Activated T-cell treated with anti-CD3 and anti-CD28 coated beads, Interleukin-2, amount 50 U/mL, for 4 hours (primary cell): ENCODE results near the gene EPHA2. TPM values are rescaled to one million over a fixed set of nuclear protein-coding genes. Genes with fewer than 3 reads are reported as not detected.
A peak's percentile ranks its signal among the peaks of the same experiment; 100 is the strongest.
"Not testable (repeated sequence)": the region's sequence is repeated elsewhere in the genome, so short reads cannot be mapped to it uniquely, and the experiment has no call there.

Experiments
- ATAC-seq, 2 donors: fragments of 200-7000 bp; cut with Tn5 transposase; one replicate each; pipeline ENCODE4 v1.10.0; 2021
- DNase-seq: peaks from one replicate; pipeline ENCODE4 v3.0.0-alpha.2; 2020
- H3K27me3 Mint-ChIP-seq: one replicate; pipeline ENCODE4 v1.8.0; 2021; ENCODE audit warnings: low read depth, mixed read lengths
- H3K36me3 Mint-ChIP-seq: one replicate; pipeline ENCODE4 v1.8.0; 2022; ENCODE audit warnings: mixed read lengths; ENCODE audit not compliant: insufficient read depth
- H3K4me1 Mint-ChIP-seq: one replicate; pipeline ENCODE4 v1.8.0; 2021; ENCODE audit warnings: low read depth, mixed read lengths
- H3K4me3 Mint-ChIP-seq: one replicate; pipeline ENCODE4 v1.8.0; 2021; ENCODE audit warnings: mild to moderate bottlenecking, moderate library complexity, mixed read lengths
- H3K9me3 Mint-ChIP-seq: one replicate; pipeline ENCODE4 v1.8.0; 2021; ENCODE audit warnings: mixed read lengths
- total RNA-seq, 3 donors: library from RNA; stranded (reverse); gene quantifications; one replicate each; pipeline ENCODE4 v1.2.1, GENCODE V29; 2021

The EPHA2 gene
- total RNA-seq, 3 donors from 2014 or later: 0.29 to 0.35 (median 0.33) TPM

- DNase-seq (no peak), ATAC-seq (no peak)
- Mint-ChIP-seq H3K4me1 (peaks cover 60% of the 10 kb centered on the region), H3K9me3 (no peaks in the 10 kb centered on the region), H3K36me3 (no peaks in the 10 kb centered on the region), H3K4me3 (no peak overlapping the region), H3K27me3 (no peaks in the 10 kb centered on the region)
These were observed 10.2 kb upstream of the EPHA2 start for GRCh38 chr1:16166117-16166516.

- Mint-ChIP-seq H3K4me3 (no peak overlapping the region), H3K9me3 (no peaks in the 10 kb centered on the region), H3K36me3 (no peaks in the 10 kb centered on the region), H3K27me3 (no peaks in the 10 kb centered on the region), H3K4me1 (peaks cover 62% of the 10 kb centered on the region)
- DNase-seq (no peak), ATAC-seq (no peak)
These were observed 9.7 kb upstream of the EPHA2 start for GRCh38 chr1:16165548-16165947.

- Mint-ChIP-seq H3K4me1 (peaks cover 62% of the 10 kb centered on the region), H3K9me3 (no peaks in the 10 kb centered on the region), H3K36me3 (no peaks in the 10 kb centered on the region), H3K27me3 (no peaks in the 10 kb centered on the region), H3K4me3 (no peak overlapping the region)
- DNase-seq (no peak), ATAC-seq (no peak)
These were observed 9.2 kb upstream of the EPHA2 start for GRCh38 chr1:16165073-16165364.

GRCh38 chr1:16164213-16165072, 8.6 kb upstream of the EPHA2 start:
- H3K4me3 Mint-ChIP-seq: peak overlapping the region; percentile 17
- ATAC-seq (peak; percentile 6 to 32), DNase-seq (no peak)
- no peaks in the 10 kb centered on the region for H3K36me3 Mint-ChIP-seq
- H3K4me1 Mint-ChIP-seq: peaks cover 59% of the 10 kb centered on the region
- H3K9me3 Mint-ChIP-seq: no peaks in the 10 kb centered on the region
- H3K27me3 Mint-ChIP-seq: no peaks in the 10 kb centered on the region

GRCh38 chr1:16163608-16164212, 7.8 kb upstream of the EPHA2 start:
- DNase-seq, H3K9me3 Mint-ChIP-seq, ATAC-seq, H3K27me3 Mint-ChIP-seq, H3K36me3 Mint-ChIP-seq: not testable (repeated sequence)
- peaks cover 56% of the 10 kb centered on the region for H3K4me1 Mint-ChIP-seq
- peak overlapping the region; percentile 16 for H3K4me3 Mint-ChIP-seq

GRCh38 chr1:16162163-16162822, 6.4 kb upstream of the EPHA2 start:
- ATAC-seq (peak; percentile 46 to 56), DNase-seq (peak; percentile 37)
- Mint-ChIP-seq H3K36me3 (no peaks in the 10 kb centered on the region), H3K4me1 (peaks cover 59% of the 10 kb centered on the region), H3K27me3 (no peaks in the 10 kb centered on the region), H3K9me3 (no peaks in the 10 kb centered on the region), H3K4me3 (peak overlapping the region; percentile 39)

- Mint-ChIP-seq H3K36me3 (no peaks in the 10 kb centered on the region), H3K27me3 (no peaks in the 10 kb centered on the region), H3K4me1 (peaks cover 65% of the 10 kb centered on the region), H3K4me3 (peak overlapping the region; percentile 17), H3K9me3 (no peaks in the 10 kb centered on the region)
- ATAC-seq: no peak
- no peak for DNase-seq
These were observed 5.8 kb upstream of the EPHA2 start for GRCh38 chr1:16161717-16162116.

- ATAC-seq: no peak
- H3K27me3 Mint-ChIP-seq: peaks cover 3% of the 10 kb centered on the region
- no peaks in the 10 kb centered on the region for H3K36me3 Mint-ChIP-seq
- DNase-seq: no peak
- H3K4me1 Mint-ChIP-seq: peaks cover 63% of the 10 kb centered on the region
- no peak overlapping the region for H3K4me3 Mint-ChIP-seq
- no peaks in the 10 kb centered on the region for H3K9me3 Mint-ChIP-seq
These were observed 3.3 kb upstream of the EPHA2 start for GRCh38 chr1:16158993-16159831.

- Mint-ChIP-seq H3K4me3 (no peak overlapping the region), H3K4me1 (peaks cover 57% of the 10 kb centered on the region), H3K36me3 (no peaks in the 10 kb centered on the region), H3K27me3 (peaks cover 4% of the 10 kb centered on the region), H3K9me3 (no peaks in the 10 kb centered on the region)
- DNase-seq (no peak), ATAC-seq (peak; percentile 11 to 15)
These were observed 2.2 kb upstream of the EPHA2 start for GRCh38 chr1:16158025-16158424.

- H3K9me3 Mint-ChIP-seq: no peaks in the 10 kb centered on the region
- ATAC-seq (no peak), DNase-seq (no peak)
- H3K27me3 Mint-ChIP-seq: peaks cover 6% of the 10 kb centered on the region
- H3K4me3 Mint-ChIP-seq: peak overlapping the region; percentile 5
- no peaks in the 10 kb centered on the region for H3K36me3 Mint-ChIP-seq
- H3K4me1 Mint-ChIP-seq: peaks cover 50% of the 10 kb centered on the region
These were observed 1.1 kb upstream of the EPHA2 start for GRCh38 chr1:16156848-16157495.

GRCh38 chr1:16153999-16154673, 1.7 kb downstream of the EPHA2 start:
- no peaks in the 10 kb centered on the region for H3K9me3 Mint-ChIP-seq

GRCh38 chr1:16153096-16153998, 2.5 kb downstream of the EPHA2 start:
- DNase-seq: no peak
- no peaks in the 10 kb centered on the region for H3K9me3 Mint-ChIP-seq
- no peaks in the 10 kb centered on the region for H3K36me3 Mint-ChIP-seq
- H3K4me1 Mint-ChIP-seq: peaks cover 40% of the 10 kb centered on the region
- H3K4me3 Mint-ChIP-seq: no peak overlapping the region
- no peak for ATAC-seq
- peaks cover 8% of the 10 kb centered on the region for H3K27me3 Mint-ChIP-seq

More at GRCh38 chr1:16153999-16154673, 1.7 kb downstream of the EPHA2 start:
- Mint-ChIP-seq H3K36me3 (no peaks in the 10 kb centered on the region), H3K4me1 (peaks cover 44% of the 10 kb centered on the region), H3K4me3 (peak overlapping the region; percentile 68), H3K27me3 (peaks cover 8% of the 10 kb centered on the region)
- ATAC-seq: no peak
- no peak for DNase-seq
